GM21423 (cell line): ENCODE measurements around the gene MCAM.

Source experiments
- ATAC-seq: cut with Tn5 transposase; IDR thresholded peaks from one replicate; pipeline ENCODE4 v1.9.1; 2021; ENCODE audit warnings: mild to moderate bottlenecking, moderate library complexity; ENCODE audit not compliant: unreplicated experiment

The MCAM gene

GRCh38 chr11:119309953-119310681 is 6.8 kb downstream of the MCAM start:
- ATAC-seq, result no peak

GRCh38 chr11:119309411-119309810 is 7.5 kb downstream of the MCAM start:
- ATAC-seq, result no peak

- ATAC-seq, result no peak
These were observed 9.0 kb downstream of the MCAM start for GRCh38 chr11:119307974-119308373.

GRCh38 chr11:119307219-119307618 is 9.7 kb downstream of the MCAM start:
- ATAC-seq, result no peak

- no peak for ATAC-seq
These were observed 10.5 kb downstream of the MCAM start for GRCh38 chr11:119306373-119306890.

GRCh38 chr11:119305556-119306372 is 11.2 kb downstream of the MCAM start:
- no peak for ATAC-seq

GRCh38 chr11:119303227-119303718 is 13.7 kb downstream of the MCAM start:
- no peak for ATAC-seq

GRCh38 chr11:119300198-119300964 is 16.5 kb downstream of the MCAM start:
- no peak for ATAC-seq

GRCh38 chr11:119299416-119299815 is 17.5 kb downstream of the MCAM start:
- no peak for ATAC-seq

GRCh38 chr11:119298726-119299125 is 18.2 kb downstream of the MCAM start:
- no peak for ATAC-seq

- no peak for ATAC-seq
These were observed 19.0 kb downstream of the MCAM start for GRCh38 chr11:119297938-119298337.

- no peak for ATAC-seq
These were observed 21.8 kb downstream of the MCAM start for GRCh38 chr11:119295178-119295577.

- ATAC-seq, result no peak
These were observed 23.5 kb downstream of the MCAM start for GRCh38 chr11:119293461-119293860.

GRCh38 chr11:119290894-119291497 is 25.9 kb downstream of the MCAM start:
- no peak for ATAC-seq

- ATAC-seq, result no peak
These were observed 28.7 kb downstream of the MCAM start for GRCh38 chr11:119288219-119288618.

GRCh38 chr11:119285431-119285830 is 31.5 kb downstream of the MCAM start:
- ATAC-seq, result no peak

GRCh38 chr11:119284344-119285157 is 32.4 kb downstream of the MCAM start:
- ATAC-seq, result peak; percentile 53

- ATAC-seq, result no peak
These were observed 34.4 kb downstream of the MCAM start for GRCh38 chr11:119282495-119282894.

- no peak for ATAC-seq
These were observed 39.3 kb downstream of the MCAM start for GRCh38 chr11:119277660-119278059.

GRCh38 chr11:119273721-119274120 is 43.2 kb downstream of the MCAM start:
- no peak for ATAC-seq
